PC-3 (cell line): ENCODE data around the gene RIMBP2. TPM values are rescaled to one million over a fixed set of nuclear protein-coding genes. Genes with fewer than 3 reads are reported as not detected.

ENCODE experiments used
- ATAC-seq: fragments of 200-7000 bp; cut with Tn5 transposase; 2 replicates; pipeline ENCODE4 v1.9.1; 2020; ENCODE audit warnings: mild to moderate bottlenecking, moderate library complexity
- BruUV-seq: library from RNA; stranded (reverse); fragments of 400-500 nt; replicated peaks from 2 replicates; lab custom pipeline; 2021; lab: Mats Ljungman, UMichigan
- CTCF ChIA-PET: fragments of 300-600 bp; sonication (Branson Sonifier 250); formaldehyde crosslinking; loops from one replicate; lab custom pipeline; 2022; ENCODE audit warnings: antibody characterized with exemption; lab: Charles Lee
- POLR2A ChIA-PET: fragments of 300-600 bp; sonication (Branson Sonifier 250); formaldehyde crosslinking; loops from one replicate; lab custom pipeline; 2022; ENCODE audit warnings: antibody characterized with exemption; ENCODE audit not compliant: unreplicated experiment; lab: Charles Lee
- DNase-seq: peaks from one replicate; pipeline ENCODE4 v3.0.0-alpha.2; 2015
- H2AFZ ChIP-seq: fragments of 300-600 bp; sonication (generic); 2 replicates; pipeline ENCODE4 v1.6.0; 2016; ENCODE audit warnings: antibody characterized with exemption, low read length
- H3F3A ChIP-seq: fragments of 300-600 bp; sonication (generic); one replicate; pipeline ENCODE4 v1.6.0; 2017; ENCODE audit warnings: antibody characterized with exemption, low read length, control low read depth, mild to moderate bottlenecking; ENCODE audit not compliant: unreplicated experiment
- H3K27ac ChIP-seq: fragments of 300-600 bp; sonication (generic); 2 replicates; pipeline ENCODE4 v1.5.1; 2016; ENCODE audit warnings: mild to moderate bottlenecking, low read length
- H3K27me3 ChIP-seq: fragments of 300-600 bp; sonication (generic); 2 replicates; pipeline ENCODE4 v1.6.1; 2016; ENCODE audit warnings: low read length, mixed read lengths
- H3K36me3 ChIP-seq: fragments of 300-600 bp; sonication (generic); 2 replicates; pipeline ENCODE4 v1.6.1; 2016; ENCODE audit warnings: low read depth, mixed run types, low read length, mixed read lengths
- H3K4me1 ChIP-seq: fragments of 300-600 bp; sonication (generic); 2 replicates; pipeline ENCODE4 v1.5.1; 2016; ENCODE audit warnings: low read length; ENCODE audit not compliant: insufficient read depth
- H3K4me2 ChIP-seq: fragments of 300-600 bp; sonication (generic); 2 replicates; pipeline ENCODE4 v1.6.0; 2016; ENCODE audit warnings: low read length
- H3K4me3 ChIP-seq: fragments of 300-600 bp; sonication (generic); 2 replicates; pipeline ENCODE4 v1.5.1; 2016; ENCODE audit warnings: mild to moderate bottlenecking, low read length, mixed read lengths
- H3K79me2 ChIP-seq: fragments of 300-600 bp; sonication (generic); 2 replicates; pipeline ENCODE4 v1.6.1; 2017; ENCODE audit warnings: low read length, mixed read lengths
- H3K9ac ChIP-seq: fragments of 300-600 bp; sonication (generic); 2 replicates; pipeline ENCODE4 v1.6.0; 2016; ENCODE audit warnings: mild to moderate bottlenecking, low read length
- H3K9me2 ChIP-seq: fragments of 300-600 bp; sonication (generic); replicated peaks from 2 replicates; pipeline ENCODE4 v1.6.1; 2016; ENCODE audit warnings: mixed run types, low read length, mixed read lengths
- H3K9me3 ChIP-seq: fragments of 300-600 bp; sonication (generic); 2 replicates; pipeline ENCODE4 v1.6.1; 2016; ENCODE audit warnings: low read length, mixed read lengths
- H4K20me1 ChIP-seq: fragments of 300-600 bp; sonication (generic); 2 replicates; pipeline ENCODE4 v1.6.1; 2016; ENCODE audit warnings: low read length, mixed read lengths
- EZH2 ChIP-seq: fragments of 300-600 bp; sonication (generic); IDR thresholded peaks from one replicate; pipeline ENCODE4 v1.6.1; 2017; ENCODE audit warnings: antibody characterized with exemption, mild to moderate bottlenecking, low read length; ENCODE audit not compliant: unreplicated experiment
- EZH2phosphoT487 ChIP-seq: fragments of 300-600 bp; sonication (generic); IDR thresholded peaks from 2 replicates; pipeline ENCODE4 v1.6.1; 2018; ENCODE audit warnings: mild to moderate bottlenecking, antibody characterized with exemption, low read length, borderline replicate concordance
- intact Hi-C: fragments of 100-400 bp; cut with micrococcal nuclease; formaldehyde crosslinking; loops from 2 replicates; pipeline ENCODE4 v1.9.0; 2023
- total RNA-seq: library from RNA; depleted of rRNA; stranded (reverse); fragments of >200 nt; gene quantifications from 2 replicates; pipeline ENCODE4 v1.2.3, GENCODE V29; 2014
- TF ChIP-seq, protein P1 (sequence below): fragments of 300-600 bp; sonication (generic); conservative IDR thresholded peaks from 2 replicates; pipeline ENCODE4 v1.5.1; 2017; ENCODE audit warnings: antibody characterized with exemption, low read depth, mild to moderate bottlenecking, low read length

The RIMBP2 gene
- total RNA-seq, 1 experiment from 2014 or later = not detected

DNA sequence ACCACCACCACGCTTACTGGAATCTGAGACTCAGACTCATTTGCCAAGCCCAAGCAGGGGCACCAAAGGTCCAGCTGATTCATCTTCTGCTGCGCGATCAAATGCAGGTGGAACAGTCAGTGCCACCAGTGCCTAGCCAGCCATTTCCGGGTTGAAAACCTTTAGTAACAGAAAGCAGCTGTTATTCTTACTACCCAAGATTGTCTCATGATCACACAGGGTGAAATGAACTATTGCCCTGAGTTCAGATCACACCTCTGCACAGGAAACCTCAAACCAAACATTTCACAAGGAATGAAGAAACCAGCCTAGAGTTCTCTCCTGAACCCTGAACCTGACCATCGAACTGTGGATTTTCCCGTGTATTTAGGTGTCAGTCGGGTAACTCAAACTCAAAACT lies 88.9 kb downstream of the RIMBP2 start:
- no peak for TF ChIP-seq EZH2phosphoT487
- TF ChIP-seq, protein P1, sequence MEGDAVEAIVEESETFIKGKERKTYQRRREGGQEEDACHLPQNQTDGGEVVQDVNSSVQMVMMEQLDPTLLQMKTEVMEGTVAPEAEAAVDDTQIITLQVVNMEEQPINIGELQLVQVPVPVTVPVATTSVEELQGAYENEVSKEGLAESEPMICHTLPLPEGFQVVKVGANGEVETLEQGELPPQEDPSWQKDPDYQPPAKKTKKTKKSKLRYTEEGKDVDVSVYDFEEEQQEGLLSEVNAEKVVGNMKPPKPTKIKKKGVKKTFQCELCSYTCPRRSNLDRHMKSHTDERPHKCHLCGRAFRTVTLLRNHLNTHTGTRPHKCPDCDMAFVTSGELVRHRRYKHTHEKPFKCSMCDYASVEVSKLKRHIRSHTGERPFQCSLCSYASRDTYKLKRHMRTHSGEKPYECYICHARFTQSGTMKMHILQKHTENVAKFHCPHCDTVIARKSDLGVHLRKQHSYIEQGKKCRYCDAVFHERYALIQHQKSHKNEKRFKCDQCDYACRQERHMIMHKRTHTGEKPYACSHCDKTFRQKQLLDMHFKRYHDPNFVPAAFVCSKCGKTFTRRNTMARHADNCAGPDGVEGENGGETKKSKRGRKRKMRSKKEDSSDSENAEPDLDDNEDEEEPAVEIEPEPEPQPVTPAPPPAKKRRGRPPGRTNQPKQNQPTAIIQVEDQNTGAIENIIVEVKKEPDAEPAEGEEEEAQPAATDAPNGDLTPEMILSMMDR = no peak
- TF ChIP-seq EZH2 = no peak
- Histone ChIP-seq H3K9ac (no peak overlapping the region), H3K4me3 (no peak overlapping the region), H3K4me2 (no peak overlapping the region), H3K4me1 (no peaks in the 10 kb centered on the region), H3K36me3 (no peaks in the 10 kb centered on the region), H3F3A (no peaks in the 10 kb centered on the region), H4K20me1 (no peaks in the 10 kb centered on the region), H3K9me2 (no peaks in the 10 kb centered on the region), H3K79me2 (no peaks in the 10 kb centered on the region), H3K27me3 (no peaks in the 10 kb centered on the region), H2AFZ (no peak overlapping the region), H3K9me3 (no peaks in the 10 kb centered on the region), H3K27ac (no peak overlapping the region)
- ChIA-PET POLR2A (no interaction called here), CTCF (no interaction called here)
- no TSS peak for BruUV-seq
- DNase-seq = no peak
- ATAC-seq = no peak
- intact Hi-C loops = no loop called here

DNA sequence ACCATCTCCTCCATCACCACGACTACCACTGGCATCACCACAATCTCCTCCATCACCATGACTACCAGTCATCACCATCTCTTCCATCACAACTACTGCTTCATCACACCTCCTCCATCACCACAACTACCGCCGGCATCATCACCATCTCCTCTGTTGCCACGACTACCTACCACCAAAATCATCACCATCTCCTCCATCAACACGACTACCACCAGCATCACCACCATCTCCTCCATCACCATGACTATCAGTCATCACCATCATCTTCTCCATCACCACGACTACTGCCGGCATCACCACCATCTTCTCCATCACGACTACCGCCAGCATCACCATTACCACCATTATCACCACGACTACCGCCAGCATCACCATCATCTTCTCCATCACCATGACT lies 89.5 kb downstream of the RIMBP2 start:
- H3K9me2 ChIP-seq = no peaks in the 10 kb centered on the region
- no peak overlapping the region for H3K4me3 ChIP-seq
- H3K27ac ChIP-seq = no peak overlapping the region
- no peaks in the 10 kb centered on the region for H3K9me3 ChIP-seq
- TF ChIP-seq EZH2 (no peak), EZH2phosphoT487 (no peak)
- TF ChIP-seq, protein P1 = no peak
- DNase-seq (no peak), ATAC-seq (no peak)
- ChIA-PET POLR2A (no interaction called here), CTCF (no interaction called here)
- no peaks in the 10 kb centered on the region for H3K79me2 ChIP-seq
- H3K4me1 ChIP-seq = no peaks in the 10 kb centered on the region
- H3K4me2 ChIP-seq = no peak overlapping the region
- H2AFZ ChIP-seq = no peak overlapping the region
- no peaks in the 10 kb centered on the region for H3K27me3 ChIP-seq
- no TSS peak for BruUV-seq
- H3F3A ChIP-seq = no peaks in the 10 kb centered on the region
- no peak overlapping the region for H3K9ac ChIP-seq
- H3K36me3 ChIP-seq = no peaks in the 10 kb centered on the region
- intact Hi-C loops = no loop called here
- H4K20me1 ChIP-seq = no peaks in the 10 kb centered on the region

DNA sequence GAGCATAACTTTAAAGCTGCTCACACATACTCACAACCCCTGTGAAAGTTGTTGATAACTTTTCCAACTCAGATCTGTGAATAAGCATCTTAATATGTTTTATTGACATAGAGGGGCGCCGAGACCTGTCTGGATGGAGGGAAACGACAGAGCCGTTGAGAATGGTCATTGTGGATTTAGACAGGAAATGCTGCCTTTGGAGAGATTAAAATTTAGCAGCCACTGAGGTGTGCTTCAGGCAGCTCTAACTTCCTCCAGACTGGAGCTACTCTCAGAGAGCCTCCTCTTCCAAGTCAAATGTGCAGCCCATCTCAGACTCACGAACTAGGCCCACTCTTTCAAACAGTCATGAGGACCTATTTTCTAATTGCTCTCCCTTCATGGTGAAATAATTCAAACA lies 90.9 kb downstream of the RIMBP2 start:
- no peaks in the 10 kb centered on the region for H3K36me3 ChIP-seq
- H3K4me1 ChIP-seq = no peaks in the 10 kb centered on the region
- H3K9me3 ChIP-seq = no peaks in the 10 kb centered on the region
- intact Hi-C loops = no loop called here
- DNase-seq (no peak), ATAC-seq (no peak)
- BruUV-seq = no TSS peak
- H3K9me2 ChIP-seq = no peaks in the 10 kb centered on the region
- H3F3A ChIP-seq = no peaks in the 10 kb centered on the region
- no peak overlapping the region for H3K4me3 ChIP-seq
- TF ChIP-seq EZH2phosphoT487 (no peak), EZH2 (no peak)
- TF ChIP-seq, protein P1 = no peak
- H3K79me2 ChIP-seq = no peaks in the 10 kb centered on the region
- no peaks in the 10 kb centered on the region for H3K27me3 ChIP-seq
- ChIA-PET POLR2A (no interaction called here), CTCF (no interaction called here)
- no peak overlapping the region for H2AFZ ChIP-seq
- H3K27ac ChIP-seq = no peak overlapping the region
- H3K4me2 ChIP-seq = no peak overlapping the region
- no peaks in the 10 kb centered on the region for H4K20me1 ChIP-seq
- H3K9ac ChIP-seq = no peak overlapping the region
